B cell (primary cell): ENCODE results near the gene TUBA3E. TPM values are rescaled to one million over a fixed set of nuclear protein-coding genes. Genes with fewer than 3 reads are reported as not detected.
"Not testable (repeated sequence)": the region's sequence is repeated elsewhere in the genome, so short reads cannot be mapped to it uniquely, and the experiment has no call there.

ENCODE experiments used
- ATAC-seq: fragments of 200-7000 bp; cut with Tn5 transposase; one replicate; pipeline ENCODE4 v1.10.0; 2021; ENCODE audit warnings: low read depth, mild to moderate bottlenecking, moderate number of reproducible peaks, moderate library complexity
- CTCF ChIA-PET: fragments of 350-600 bp; sonication (Branson Sonifier 250); formaldehyde crosslinking; loops from one replicate; lab custom pipeline; 2021; ENCODE audit warnings: antibody characterized with exemption, inconsistent platforms; lab: Charles Lee
- POLR2A ChIA-PET: fragments of 350-600 bp; sonication (Branson Sonifier 250); formaldehyde crosslinking; loops from one replicate; lab custom pipeline; 2021; ENCODE audit warnings: antibody characterized with exemption; lab: Charles Lee
- DNase-seq: peaks from one replicate; pipeline ENCODE4 v3.0.0; 2013
- H2AFZ ChIP-seq: 2 replicates; pipeline ENCODE4 v1.6.1; 2012; ENCODE audit warnings: mild to moderate bottlenecking, low read depth, low read length; ENCODE audit not compliant: insufficient read depth, poor library complexity, severe bottlenecking
- H3K27ac ChIP-seq, 2 donors: 1 replicate in 1 of 2; 2 replicates in 1 of 2; pipeline ENCODE4 v1.5.1; 2012 to 2013; ENCODE audit warnings: low read length in 2 of 2, mild to moderate bottlenecking in 2 of 2, moderate library complexity in 1 of 2
- H3K27me3 ChIP-seq, 4 experiments: fragments of 200-600 bp in 1 of 4; sonication (generic) in 1 of 4; replicated peaks in 1 of 4; 1 replicate in 2 of 4; 2 replicates in 2 of 4; pipeline versions ENCODE4 v1.6.1 to v1.7.0; 2013 to 2016; ENCODE audit warnings: low read length in 3 of 4, mild to moderate bottlenecking in 2 of 4, mixed read lengths in 1 of 4, moderate library complexity in 1 of 4; ENCODE audit not compliant: insufficient read depth in 4 of 4, control insufficient read depth in 3 of 4; ENCODE audit errors: control extremely low read depth in 1 of 4
- H3K36me3 ChIP-seq, 2 experiments: replicated peaks in 1 of 2; 1 replicate in 1 of 2; 2 replicates in 1 of 2; pipeline versions ENCODE4 v1.6.1 to v1.7.1; 2013; ENCODE audit warnings: low read length in 1 of 2; ENCODE audit not compliant: insufficient read depth in 2 of 2, control insufficient read depth in 1 of 2; ENCODE audit errors: control extremely low read depth in 1 of 2, extremely low read depth in 1 of 2
- H3K4me1 ChIP-seq, 2 donors: fragments of 200-600 bp in 1 of 2; sonication (generic) in 1 of 2; 1 replicate in 1 of 2; 2 replicates in 1 of 2; pipeline versions ENCODE4 v1.5.1 to v1.6.1; 2013 to 2017; ENCODE audit warnings: low read length in 2 of 2; ENCODE audit not compliant: control insufficient read depth in 2 of 2, insufficient read depth in 2 of 2
- H3K4me2 ChIP-seq: replicated peaks from 2 replicates; pipeline ENCODE3; 2012; ENCODE audit warnings: mild to moderate bottlenecking, low read depth, low read length; ENCODE audit not compliant: poor library complexity, severe bottlenecking
- H3K4me3 ChIP-seq, 5 experiments: fragments of 200-600 bp in 1 of 5; sonication (generic) in 1 of 5; 1 replicate in 3 of 5; 2 replicates in 2 of 5; pipeline versions ENCODE4 v1.5.1 to v1.7.0; 2011 to 2016; ENCODE audit warnings: low read length in 4 of 5, mild to moderate bottlenecking in 4 of 5, low read depth in 2 of 5, control low read depth in 1 of 5, moderate library complexity in 1 of 5; ENCODE audit not compliant: insufficient read depth in 1 of 5; ENCODE audit errors: control extremely low read depth in 1 of 5, extremely low read depth in 1 of 5
- H3K79me2 ChIP-seq: fragments of 200-600 bp; sonication (generic); one replicate; pipeline ENCODE4 v1.6.0; 2016; ENCODE audit warnings: low read length; ENCODE audit not compliant: control insufficient read depth, insufficient read depth
- H3K9ac ChIP-seq: fragments of 200-600 bp; sonication (generic); 2 replicates; pipeline ENCODE4 v1.6.1; 2017; ENCODE audit warnings: mild to moderate bottlenecking, low read length, moderate library complexity
- H3K9me3 ChIP-seq, 3 donors: one replicate each; pipeline versions ENCODE4 v1.6.1 to v1.7.1; 2013; ENCODE audit warnings: low read length in 2 of 3; ENCODE audit not compliant: control insufficient read depth in 2 of 3, insufficient read depth in 1 of 3; ENCODE audit errors: control extremely low read depth in 1 of 3
- H4K20me1 ChIP-seq: 2 replicates; pipeline ENCODE4 v1.6.0; 2012; ENCODE audit warnings: mild to moderate bottlenecking, low read length; ENCODE audit not compliant: insufficient read depth, control insufficient read depth, poor library complexity, severe bottlenecking
- H3K27ac Mint-ChIP-seq: one replicate; pipeline ENCODE4 v1.8.0; 2021; ENCODE audit warnings: mixed read lengths
- H3K27me3 Mint-ChIP-seq: one replicate; pipeline ENCODE4 v1.8.0; 2021; ENCODE audit warnings: mixed read lengths
- H3K4me1 Mint-ChIP-seq: one replicate; pipeline ENCODE4 v1.8.0; 2021; ENCODE audit warnings: mixed read lengths
- H3K4me3 Mint-ChIP-seq: one replicate; pipeline ENCODE4 v1.8.0; 2021; ENCODE audit warnings: mixed read lengths
- H3K9me3 Mint-ChIP-seq: one replicate; pipeline ENCODE4 v1.8.0; 2022; ENCODE audit warnings: mixed read lengths; ENCODE audit not compliant: insufficient read depth
- EZH2 ChIP-seq: IDR thresholded peaks from 2 replicates; pipeline ENCODE4 v1.6.1; 2012; ENCODE audit warnings: borderline replicate concordance, low read depth, mild to moderate bottlenecking, moderate library complexity, low read length; ENCODE audit not compliant: insufficient read depth, poor library complexity, severe bottlenecking
- WGBS: methylation state at CpG from one replicate; pipeline ENCODE4 v1.1.5; 2013; ENCODE audit warnings: missing lambda C conversion rate; ENCODE audit not compliant: insufficient coverage; 5-methylcytosine and 5-hydroxymethylcytosine counted together
- intact Hi-C: fragments of 100-400 bp; cut with micrococcal nuclease; formaldehyde crosslinking; loops from one replicate; pipeline ENCODE4 v1.10.0; 2022
- polyA plus RNA-seq: library from polyadenylated mRNA; depleted of rRNA; stranded (reverse); fragments of >200 nt; gene quantifications from 2 replicates; pipeline ENCODE4 v1.2.3, GENCODE V29; 2012
- total RNA-seq, 2 donors: library from RNA; stranded (reverse); fragments of 120-200 nt in 1 of 2; gene quantifications; 1 replicate in 1 of 2; 2 replicates in 1 of 2; pipeline versions ENCODE4 v1.2.3 to v1.2.4, GENCODE V29; 2013 to 2022
- TF ChIP-seq, protein P1 (sequence below): fragments of 200-600 bp; IDR thresholded peaks from one replicate; pipeline ENCODE4 v1.8.0; 2022; ENCODE audit warnings: antibody characterized with exemption, mild to moderate bottlenecking

Gene TUBA3E
- total and polyA plus RNA-seq, 2 donors (not counting 1 experiment from before 2014, with no cell fraction given) = not detected

DNA sequence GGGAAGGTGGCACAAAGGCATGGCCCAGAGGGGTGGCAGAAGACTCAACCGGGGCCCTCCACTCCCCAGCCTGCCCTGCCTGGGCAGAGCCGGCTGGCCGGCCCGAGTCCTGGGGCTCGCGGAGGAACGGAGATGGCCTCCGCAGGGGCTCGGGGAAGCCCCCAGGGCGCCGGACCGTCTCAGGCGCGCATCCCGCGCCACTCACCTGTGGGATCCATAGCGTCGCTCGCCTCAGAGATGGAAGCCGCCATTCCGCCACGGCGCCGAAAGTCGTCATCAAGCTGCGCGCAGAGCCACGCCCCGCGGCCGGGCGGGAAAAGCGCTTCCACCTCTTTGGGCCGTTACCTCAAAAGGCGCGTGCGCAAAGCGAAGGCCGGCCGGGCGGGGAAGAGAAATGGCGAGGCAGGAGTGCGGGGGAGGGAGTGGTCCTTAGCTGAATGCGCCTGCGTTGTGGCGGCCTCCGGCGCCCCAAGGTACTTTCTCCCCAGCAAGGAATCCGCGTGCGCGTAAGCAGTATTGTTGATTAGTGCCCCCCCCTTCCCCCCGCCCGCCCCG lies 16.8 kb downstream of the TUBA3E start, which contains the start of gene SMPD4:
Gene SMPD4 (minus strand): TSS at position 278 of the 555 bp plus-strand sequence. CDS start 5,010 bp downstream, outside the sequence.
- H4K20me1 ChIP-seq = peaks cover 22% of the 10 kb centered on the region
- ATAC-seq = peak; percentile 72
- Mint-ChIP-seq H3K9me3 (no peaks in the 10 kb centered on the region), H3K4me1 (peaks cover 24% of the 10 kb centered on the region), H3K27ac (peak within 1 kb of the TSS; percentile 97), H3K4me3 (peak within 1 kb of the TSS; percentile 92), H3K27me3 (no peaks in the 10 kb centered on the region)
- H3K27me3 ChIP-seq = no peaks in the 10 kb centered on the region
- no peaks in the 10 kb centered on the region for H3K9me3 ChIP-seq
- H3K79me2 ChIP-seq = peaks cover 69% of the 10 kb centered on the region
- peak within 1 kb of the TSS; percentile 78 for H3K9ac ChIP-seq
- under 1% methylated on average over 50 of the region's 55 CpGs for WGBS
- TF ChIP-seq, protein P1, sequence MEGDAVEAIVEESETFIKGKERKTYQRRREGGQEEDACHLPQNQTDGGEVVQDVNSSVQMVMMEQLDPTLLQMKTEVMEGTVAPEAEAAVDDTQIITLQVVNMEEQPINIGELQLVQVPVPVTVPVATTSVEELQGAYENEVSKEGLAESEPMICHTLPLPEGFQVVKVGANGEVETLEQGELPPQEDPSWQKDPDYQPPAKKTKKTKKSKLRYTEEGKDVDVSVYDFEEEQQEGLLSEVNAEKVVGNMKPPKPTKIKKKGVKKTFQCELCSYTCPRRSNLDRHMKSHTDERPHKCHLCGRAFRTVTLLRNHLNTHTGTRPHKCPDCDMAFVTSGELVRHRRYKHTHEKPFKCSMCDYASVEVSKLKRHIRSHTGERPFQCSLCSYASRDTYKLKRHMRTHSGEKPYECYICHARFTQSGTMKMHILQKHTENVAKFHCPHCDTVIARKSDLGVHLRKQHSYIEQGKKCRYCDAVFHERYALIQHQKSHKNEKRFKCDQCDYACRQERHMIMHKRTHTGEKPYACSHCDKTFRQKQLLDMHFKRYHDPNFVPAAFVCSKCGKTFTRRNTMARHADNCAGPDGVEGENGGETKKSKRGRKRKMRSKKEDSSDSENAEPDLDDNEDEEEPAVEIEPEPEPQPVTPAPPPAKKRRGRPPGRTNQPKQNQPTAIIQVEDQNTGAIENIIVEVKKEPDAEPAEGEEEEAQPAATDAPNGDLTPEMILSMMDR = no peak
- TF ChIP-seq EZH2 = no peak
- H3K27ac ChIP-seq = peak within 1 kb of the TSS; percentile 85 to 91
- ChIA-PET CTCF (interaction anchor here (1.1 to 3.6 kb wide), 5 partner anchors 22 to 161 kb away, joined by 3 to 21 read pairs (median 6); partner anchors contain the start of gene IMP4), POLR2A (interaction anchor here (0.6 to 2.7 kb wide), 3 partner anchors 23 to 170 kb away, joined by 5 to 32 read pairs (median 10); partner anchors contain the start of gene IMP4)
- intact Hi-C loops = loop anchor here (1.0 to 10.0 kb wide), 4 partner anchors 23 to 1867 kb away; partner anchors contain the start of genes HS6ST1, IMP4 and MZT2A
- peak within 1 kb of the TSS; percentile 86 for H3K4me2 ChIP-seq
- no peaks in the 10 kb centered on the region for H3K36me3 ChIP-seq
- peak within 1 kb of the TSS; percentile 38 to 90 (median 80) for H3K4me3 ChIP-seq
- peak; percentile 98 for DNase-seq
- H2AFZ ChIP-seq = peak within 1 kb of the TSS; percentile 80
- peaks cover 14 to 21% of the 10 kb centered on the region in 2 donors for H3K4me1 ChIP-seq

DNA sequence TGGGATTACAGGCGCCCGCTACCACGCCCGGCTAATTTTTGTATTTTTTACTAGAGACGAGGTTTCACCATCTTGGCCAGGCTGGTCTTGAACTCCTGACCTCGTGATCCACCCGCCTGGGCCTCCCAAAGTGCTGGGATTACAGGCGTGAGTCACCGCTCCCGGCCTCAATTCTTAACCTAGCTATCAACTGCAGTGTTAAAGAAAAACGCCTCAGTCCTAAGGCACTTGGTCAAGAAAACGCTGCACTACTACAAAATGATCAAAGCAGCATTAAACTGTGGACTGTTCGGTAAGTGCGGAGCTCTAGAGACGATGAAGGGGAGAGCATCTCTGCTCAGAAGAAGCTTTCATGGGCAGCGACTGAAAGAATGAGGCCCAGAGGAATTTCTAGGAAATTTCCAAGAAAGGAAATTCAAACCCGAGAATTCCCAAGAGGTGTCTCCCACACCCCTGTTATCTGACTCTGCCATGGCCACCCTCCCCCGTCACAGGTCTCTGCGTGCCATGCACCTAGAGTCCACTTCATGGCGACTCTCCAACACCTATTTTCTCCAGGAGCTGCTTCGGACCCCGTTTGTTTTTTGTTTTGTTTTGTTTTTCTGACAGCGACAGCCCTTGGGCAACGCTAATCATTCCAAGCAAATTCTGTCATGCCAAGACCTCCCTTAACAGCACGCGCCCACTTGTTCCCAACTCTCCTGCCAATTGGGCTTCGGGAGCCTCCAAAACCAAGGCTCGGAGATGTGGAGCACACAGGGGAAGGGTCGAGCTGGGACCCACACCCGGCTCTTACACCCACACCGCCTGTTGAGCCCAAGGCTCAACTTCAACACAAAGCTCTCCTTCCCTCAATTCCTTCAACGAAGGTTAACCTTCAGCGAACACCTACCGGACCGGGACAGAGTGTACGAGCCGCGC lies 17.6 kb downstream of the TUBA3E start:
- ChIA-PET POLR2A (interaction anchor here (0.6 to 2.7 kb wide), 4 partner anchors 22 to 643 kb away, joined by 5 to 32 read pairs (median 8); partner anchors contain the start of gene IMP4), CTCF (interaction anchor here (1.1 to 3.6 kb wide), 5 partner anchors 21 to 162 kb away, joined by 3 to 21 read pairs (median 6); partner anchors contain the start of gene IMP4)
- peaks cover 69% of the 10 kb centered on the region for H3K79me2 ChIP-seq
- WGBS = 33% methylated on average over 36 of the region's 38 CpGs
- peak overlapping the region; percentile 85 to 91 for H3K27ac ChIP-seq
- ATAC-seq, H3K9me3 Mint-ChIP-seq, DNase-seq, H3K27me3 ChIP-seq, H3K9me3 ChIP-seq, H3K36me3 ChIP-seq, H3K27me3 Mint-ChIP-seq: not testable (repeated sequence)
- peak overlapping the region; percentile 78 for H3K9ac ChIP-seq
- Mint-ChIP-seq H3K27ac (peak overlapping the region; percentile 97), H3K4me1 (peaks cover 24% of the 10 kb centered on the region), H3K4me3 (peak overlapping the region; percentile 92)
- intact Hi-C loops = loop anchor here (1.0 to 10.0 kb wide), 4 partner anchors 22 to 1866 kb away; partner anchors contain the start of genes HS6ST1, IMP4 and MZT2A
- peak overlapping the region; percentile 38 to 90 (median 80) for H3K4me3 ChIP-seq
- H4K20me1 ChIP-seq = peaks cover 22% of the 10 kb centered on the region
- peaks cover 14 to 21% of the 10 kb centered on the region in 2 donors for H3K4me1 ChIP-seq
- peak overlapping the region; percentile 86 for H3K4me2 ChIP-seq
- peak overlapping the region; percentile 80 for H2AFZ ChIP-seq

DNA sequence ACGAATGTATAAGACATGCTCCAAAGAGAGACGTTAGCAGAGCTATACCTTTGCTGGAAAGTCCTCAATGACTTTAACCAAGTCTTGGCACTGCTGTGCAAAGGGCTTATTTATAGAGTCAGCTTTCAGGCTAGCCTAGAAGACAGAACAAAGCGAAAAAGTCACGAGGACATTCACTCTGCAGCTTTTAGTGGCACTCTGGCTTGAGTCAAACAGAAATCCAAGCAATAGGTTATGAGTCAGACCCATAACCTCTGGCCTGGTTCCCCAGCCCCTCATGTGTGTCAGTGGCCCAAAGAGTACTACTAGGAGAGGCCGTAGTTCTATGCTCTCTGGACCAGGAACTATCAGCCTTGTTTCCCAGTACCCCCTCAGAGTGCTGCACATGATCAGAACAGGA lies 23.4 kb downstream of the TUBA3E start:
- H2AFZ ChIP-seq, H3K9me3 Mint-ChIP-seq, H3K9me3 ChIP-seq, H3K4me3 ChIP-seq, H3K4me2 ChIP-seq, DNase-seq, CTCF ChIA-PET, H3K27ac Mint-ChIP-seq, intact Hi-C loops, H3K4me3 Mint-ChIP-seq, H3K27me3 ChIP-seq, POLR2A ChIA-PET, H3K4me1 ChIP-seq, H3K27me3 Mint-ChIP-seq, H3K4me1 Mint-ChIP-seq, ATAC-seq, H3K9ac ChIP-seq, H3K27ac ChIP-seq: not testable (repeated sequence)
- Histone ChIP-seq H4K20me1 (peaks cover 22% of the 10 kb centered on the region), H3K79me2 (peaks cover 34% of the 10 kb centered on the region), H3K36me3 (peaks cover 0 to 28% of the 10 kb centered on the region in 2 experiments)
- 79% methylated on average over 4 of the region's 5 CpGs for WGBS
